Subcutaneous adipose tissue (tissue), 4 donors: ENCODE results near the gene CIITA. TPM values are rescaled to one million over a fixed set of nuclear protein-coding genes. Genes with fewer than 3 reads are reported as not detected.

Source experiments
- CTCF ChIP-seq: fragments of 450-650 bp; IDR thresholded peaks from one replicate; pipeline ENCODE4 v1.5.1; 2016; ENCODE audit warnings: low read depth, mild to moderate bottlenecking, control low read depth, antibody characterized with exemption, moderate library complexity
- total RNA-seq, 4 donors: library from RNA; depleted of rRNA; stranded (reverse); fragments of >200 nt; gene quantifications; one replicate each; pipeline ENCODE4 v1.1.0, GENCODE V29; 2016

Gene CIITA
- total RNA-seq, 4 donors from 2014 or later: 2.8 to 65.0 (median 13.5) TPM

GRCh38 chr16:10938321-10938720 is 61.3 kb downstream of the CIITA start:
- TF ChIP-seq CTCF: no peak

- no peak for TF ChIP-seq CTCF
Observed at GRCh38 chr16:10938796-10939648, 62.0 kb downstream of the CIITA start.

GRCh38 chr16:10939649-10940234 is 62.7 kb downstream of the CIITA start:
- no peak for TF ChIP-seq CTCF

- TF ChIP-seq CTCF: no peak
Observed at GRCh38 chr16:10940501-10941079, 63.6 kb downstream of the CIITA start.

- no peak for TF ChIP-seq CTCF
Observed at GRCh38 chr16:10941127-10941933, 64.3 kb downstream of the CIITA start.

GRCh38 chr16:10942352-10943063 is 65.5 kb downstream of the CIITA start, which contains the start of gene DEXI:
Gene DEXI, minus strand, starts transcription at chr16:10942468. Its CDS starts 463 bp downstream, at chr16:10942005.
- TF ChIP-seq CTCF: no peak
